GM18951 (cell line): ENCODE data around the gene WNT7A.

Experiments
- POLR2A ChIP-seq: IDR thresholded peaks from 4 replicates; pipeline ENCODE4 v1.6.1; 2011; ENCODE audit warnings: mild to moderate bottlenecking; ENCODE audit not compliant: insufficient read length, insufficient read depth; ENCODE audit errors: extremely low read depth
- in situ Hi-C: fragments of 300-500 bp; cut with MboI; formaldehyde crosslinking; loops from one replicate; pipeline ENCODE4 v1.12.0; 2022; ENCODE audit warnings: low sequenced_read_pairs, mixed read lengths, inconsistent platforms; ENCODE audit not compliant: unreplicated experiment

Gene WNT7A

GRCh38 chr3:13780432-13781176, 99.3 kb downstream of the WNT7A start:
- in situ Hi-C loops: no loop called here
- TF ChIP-seq POLR2A: no peak

GRCh38 chr3:13776253-13777050, 103.4 kb downstream of the WNT7A start:
- TF ChIP-seq POLR2A: no peak
- in situ Hi-C loops: no loop called here

GRCh38 chr3:13772885-13773745, 106.8 kb downstream of the WNT7A start:
- no peak for TF ChIP-seq POLR2A
- in situ Hi-C loops: no loop called here

- in situ Hi-C loops: no loop called here
- TF ChIP-seq POLR2A: no peak
These were observed 107.5 kb downstream of the WNT7A start for GRCh38 chr3:13772321-13772745.

GRCh38 chr3:13771496-13771895, 108.4 kb downstream of the WNT7A start:
- TF ChIP-seq POLR2A: no peak
- in situ Hi-C loops: no loop called here

- TF ChIP-seq POLR2A: no peak
- in situ Hi-C loops: no loop called here
These were observed 109.4 kb downstream of the WNT7A start for GRCh38 chr3:13770170-13771169.

- in situ Hi-C loops: no loop called here
- no peak for TF ChIP-seq POLR2A
These were observed 110.4 kb downstream of the WNT7A start for GRCh38 chr3:13769422-13769821.

GRCh38 chr3:13768453-13768852, 111.4 kb downstream of the WNT7A start:
- no peak for TF ChIP-seq POLR2A
- in situ Hi-C loops: no loop called here

GRCh38 chr3:13767896-13768295, 112.0 kb downstream of the WNT7A start:
- in situ Hi-C loops: no loop called here
- no peak for TF ChIP-seq POLR2A

- in situ Hi-C loops: no loop called here
- no peak for TF ChIP-seq POLR2A
These were observed 112.8 kb downstream of the WNT7A start for GRCh38 chr3:13767030-13767429.
